ENCODE data around the gene MAP4.

MAP4 gene

GRCh38 chr3:47859956-47860605 is 156.1 kb downstream of the MAP4 start:
- TF ChIP-seq ZC3H10 (CRISPR knock-in tag; IDR thresholded peaks at IDR 0.05): no peak
- TF ChIP-seq SNAI2 (CRISPR knock-in tag; IDR thresholded peaks at IDR 0.05): no peak
- TF ChIP-seq BACH2 (CRISPR knock-in tag; IDR thresholded peaks at IDR 0.05; ENCODE audit: borderline replicate concordance): no peak
- TF ChIP-seq ZFP30 (CRISPR knock-in tag; IDR thresholded peaks at IDR 0.05): no peak
- TF ChIP-seq GLIS3 (CRISPR knock-in tag; IDR thresholded peaks at IDR 0.05): no peak
- no peak for TF ChIP-seq ZNF8 (CRISPR knock-in tag; IDR thresholded peaks at IDR 0.05)
- TF ChIP-seq CSDC2 (CRISPR knock-in tag; IDR thresholded peaks at IDR 0.05): no peak
- no peak for TF ChIP-seq ESRRG (CRISPR knock-in tag; IDR thresholded peaks at IDR 0.05)
- no peak for TF ChIP-seq ZNF565 (CRISPR knock-in tag; conservative IDR thresholded peaks at IDR 0.05; ENCODE audit: low read depth)
- TF ChIP-seq PPARA (CRISPR knock-in tag; IDR thresholded peaks at IDR 0.05; ENCODE audit: borderline replicate concordance): no peak
- no peak for TF ChIP-seq POU6F1 (CRISPR knock-in tag; IDR thresholded peaks at IDR 0.05; ENCODE audit: borderline replicate concordance, low read depth)
- no peak for TF ChIP-seq PATZ1 (CRISPR knock-in tag; IDR thresholded peaks at IDR 0.05; ENCODE audit: borderline replicate concordance)
- no peak for TF ChIP-seq ARNTL (CRISPR knock-in tag; IDR thresholded peaks at IDR 0.05; ENCODE audit: borderline replicate concordance, low read depth)
- no peak for TF ChIP-seq RARB (CRISPR knock-in tag; IDR thresholded peaks at IDR 0.05)
- no peak for TF ChIP-seq ZNF70 (CRISPR knock-in tag; IDR thresholded peaks at IDR 0.05)
- no peak for TF ChIP-seq TOX (CRISPR knock-in tag; IDR thresholded peaks at IDR 0.05; ENCODE audit: borderline replicate concordance)
- no peak for TF ChIP-seq ZFP3 (CRISPR knock-in tag; IDR thresholded peaks at IDR 0.05)
- TF ChIP-seq ISL1 (CRISPR knock-in tag; IDR thresholded peaks at IDR 0.05): no peak
- TF ChIP-seq CSRNP3 (CRISPR knock-in tag; IDR thresholded peaks at IDR 0.05): no peak
- ATAC-seq: no peak

GRCh38 chr3:47857151-47857550 is 159.1 kb downstream of the MAP4 start:
- no peak for ATAC-seq

GRCh38 chr3:47856669-47857068 is 159.5 kb downstream of the MAP4 start:
- no peak for TF ChIP-seq PATZ1 (CRISPR knock-in tag; IDR thresholded peaks at IDR 0.05; ENCODE audit: borderline replicate concordance)
- TF ChIP-seq OSR1 (CRISPR knock-in tag; IDR thresholded peaks at IDR 0.05): no peak
- TF ChIP-seq ZNF8 (CRISPR knock-in tag; IDR thresholded peaks at IDR 0.05): no peak
- no peak for TF ChIP-seq CSRNP3 (CRISPR knock-in tag; IDR thresholded peaks at IDR 0.05)
- no peak for ATAC-seq

More at GRCh38 chr3:47857151-47857550, 159.1 kb downstream of the MAP4 start:
- TF ChIP-seq BACH2 (CRISPR knock-in tag; IDR thresholded peaks at IDR 0.05; ENCODE audit: borderline replicate concordance): no peak
- TF ChIP-seq SNAI2 (CRISPR knock-in tag; IDR thresholded peaks at IDR 0.05): no peak
- TF ChIP-seq CSDC2 (CRISPR knock-in tag; IDR thresholded peaks at IDR 0.05): no peak
- no peak for TF ChIP-seq TCF4 (CRISPR knock-in tag; IDR thresholded peaks at IDR 0.05; ENCODE audit: borderline replicate concordance)
